GM15510 (cell line): ENCODE results near the gene CLRN3.

ENCODE experiments used
- POLR2A ChIP-seq: IDR thresholded peaks from 3 replicates; pipeline ENCODE4 v1.6.1; 2011; ENCODE audit warnings: borderline replicate concordance; ENCODE audit not compliant: insufficient read length; ENCODE audit errors: extremely low read depth

Gene CLRN3

DNA sequence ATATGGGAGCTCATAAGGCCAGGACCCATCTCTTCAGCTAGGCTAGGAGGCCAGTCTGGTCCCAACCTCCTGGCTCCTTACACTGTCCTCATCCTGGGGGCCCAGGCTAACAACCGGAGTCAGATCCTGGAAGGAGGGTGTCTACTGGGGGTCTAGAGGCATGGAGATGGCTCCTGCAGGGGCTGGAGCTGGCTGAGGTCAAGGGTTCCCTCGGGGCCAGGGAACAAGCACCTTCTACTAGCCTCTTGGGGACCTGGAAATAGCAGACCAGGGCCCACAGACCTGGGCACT is 37.2 kb downstream of the CLRN3 start:
- TF ChIP-seq POLR2A = no peak

DNA sequence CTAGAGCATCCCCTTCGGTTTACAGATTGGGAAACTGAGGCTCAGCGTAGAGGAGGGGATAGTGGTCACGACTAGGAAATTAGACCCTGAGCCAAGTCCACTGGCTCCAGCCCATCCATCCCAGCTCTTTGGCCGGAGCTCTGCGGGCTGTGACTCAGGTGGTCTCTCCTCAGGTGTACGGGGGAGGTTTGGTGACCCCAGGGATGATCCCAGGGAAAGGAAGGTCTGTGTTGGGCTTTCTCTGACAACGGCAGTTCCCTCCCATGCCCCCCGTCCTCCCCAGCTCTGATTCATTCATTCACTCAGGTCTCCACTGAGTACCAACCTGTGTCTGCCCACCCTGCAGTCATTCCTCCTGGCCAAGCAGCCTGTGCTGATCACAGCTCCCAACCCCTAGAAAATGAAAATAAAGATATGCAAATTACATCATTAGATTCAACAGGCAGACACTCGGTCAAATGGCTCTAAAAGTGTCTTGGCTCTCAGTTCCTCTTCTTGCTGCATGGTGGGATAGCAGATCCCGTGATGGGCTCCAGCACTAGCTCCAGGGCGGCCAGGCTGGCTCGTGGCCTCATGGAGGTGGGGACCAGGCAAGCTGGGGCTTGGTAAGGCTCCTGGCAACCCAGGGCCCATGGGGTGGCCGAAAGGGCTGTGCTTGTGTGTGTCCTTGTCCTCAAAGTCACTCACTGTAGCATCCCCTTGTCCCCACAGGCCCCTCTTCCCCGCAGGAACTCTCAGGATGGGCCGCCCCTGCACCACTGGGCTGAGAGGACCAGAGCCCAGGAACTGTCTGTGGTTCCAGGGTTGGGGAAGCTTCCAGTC is 37.8 kb downstream of the CLRN3 start:
- TF ChIP-seq POLR2A = no peak

DNA sequence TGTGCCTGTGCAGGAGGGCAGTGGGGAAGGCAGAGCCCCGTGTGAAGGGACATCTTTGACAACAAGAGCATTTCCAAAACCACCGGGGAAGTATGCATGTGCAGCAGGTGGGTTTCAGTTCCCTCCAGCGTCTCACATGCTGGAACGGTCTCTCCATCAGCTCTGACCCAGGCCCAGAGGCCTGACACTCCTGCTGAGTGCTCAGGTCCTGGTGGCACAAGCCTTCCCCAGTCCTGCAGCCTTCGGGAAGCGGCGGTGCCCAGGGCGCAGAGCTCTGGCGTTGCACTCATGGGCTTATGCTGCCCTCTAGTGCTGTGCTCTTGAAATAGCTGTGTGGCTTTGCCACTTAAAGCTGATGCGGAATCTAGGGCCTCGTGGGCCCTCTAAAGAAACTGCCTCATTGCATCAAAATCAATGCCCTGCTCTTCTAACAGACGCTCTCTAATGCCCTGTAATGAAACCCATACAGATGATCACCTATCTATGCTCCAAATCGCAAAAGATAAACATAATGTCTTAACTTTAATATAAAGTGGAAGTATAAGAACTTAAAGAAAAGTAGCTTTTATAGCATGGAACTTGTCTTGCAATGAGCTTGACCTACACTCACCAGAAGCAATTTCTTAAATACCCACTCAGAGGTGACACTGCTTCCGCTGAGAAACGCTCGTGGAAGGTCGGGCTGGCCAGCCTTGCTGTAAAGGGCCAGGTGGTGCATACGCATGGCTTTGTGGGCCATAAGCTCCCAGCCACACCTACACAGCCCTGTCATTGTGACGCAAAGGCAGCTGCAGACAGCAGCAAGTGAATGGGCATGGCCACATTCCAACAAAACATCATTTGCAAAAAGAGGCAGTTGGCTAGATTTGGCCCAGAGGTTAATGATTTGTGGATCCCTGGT is 38.6 kb downstream of the CLRN3 start:
- no peak for TF ChIP-seq POLR2A

DNA sequence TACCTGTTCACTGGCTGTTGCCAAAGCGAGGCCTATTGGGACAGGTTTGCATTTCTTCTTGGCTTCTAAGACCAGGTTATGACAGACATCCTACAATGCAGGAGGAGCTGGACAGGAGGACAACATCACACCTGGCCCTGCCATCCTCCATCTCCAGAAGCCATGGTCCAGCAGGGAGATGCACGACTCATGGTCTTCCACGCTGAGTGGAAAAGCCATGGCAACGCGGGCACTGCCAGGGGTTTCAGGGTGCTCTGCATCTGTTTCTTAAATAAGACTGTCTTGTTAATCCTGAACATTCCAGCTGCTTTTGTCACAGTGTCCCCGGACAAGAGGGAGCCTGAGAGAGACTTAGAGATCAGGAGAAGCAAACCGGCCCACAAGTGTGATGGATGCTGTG is 40.3 kb downstream of the CLRN3 start:
- no peak for TF ChIP-seq POLR2A

DNA sequence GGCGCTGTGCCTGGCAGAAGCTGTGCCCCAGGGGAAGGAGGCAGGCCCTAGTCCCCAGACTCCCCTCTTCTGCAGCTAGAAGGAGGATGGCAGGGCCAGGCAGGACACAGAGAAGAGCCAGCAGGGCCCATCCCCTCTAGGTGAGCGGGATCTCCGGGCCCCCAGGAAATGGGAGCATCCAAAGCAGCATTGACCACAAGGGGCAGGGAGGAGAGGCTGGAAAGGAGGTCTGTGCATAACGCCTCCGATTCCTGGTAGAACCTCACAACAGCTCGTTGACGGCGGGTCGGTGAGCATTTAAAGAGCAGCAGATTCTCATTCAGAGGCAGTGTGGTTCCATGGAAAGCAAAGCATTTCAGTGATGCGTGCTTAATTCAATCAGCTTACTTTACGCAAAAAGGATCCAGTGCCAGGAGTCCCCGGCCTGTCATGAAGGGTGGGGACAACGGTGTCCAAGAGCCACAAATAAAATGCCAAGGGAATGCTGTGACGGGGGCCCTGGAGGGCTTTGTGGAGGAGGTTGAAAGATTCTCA is 41.0 kb downstream of the CLRN3 start:
- TF ChIP-seq POLR2A = no peak

DNA sequence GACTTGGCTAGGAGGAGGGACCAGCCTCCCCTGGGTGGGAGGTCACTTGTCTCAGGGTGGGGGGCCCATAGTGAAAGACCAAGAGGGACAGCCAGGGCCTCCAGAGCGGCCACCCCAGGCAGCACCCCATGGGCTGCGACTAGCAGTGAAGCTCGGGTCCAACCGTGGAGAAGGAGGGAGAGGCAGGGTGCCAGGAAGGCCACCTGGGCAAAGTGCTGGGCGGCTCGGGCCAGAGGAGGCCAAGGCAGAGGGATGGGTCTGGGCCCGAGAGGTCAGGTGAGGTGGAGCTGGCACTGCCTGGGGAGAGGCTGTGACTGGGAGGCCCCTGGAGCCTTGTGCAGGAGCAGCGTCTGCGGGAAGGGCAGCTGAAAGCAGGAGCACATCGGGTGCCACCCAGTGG is 41.8 kb downstream of the CLRN3 start:
- no peak for TF ChIP-seq POLR2A

DNA sequence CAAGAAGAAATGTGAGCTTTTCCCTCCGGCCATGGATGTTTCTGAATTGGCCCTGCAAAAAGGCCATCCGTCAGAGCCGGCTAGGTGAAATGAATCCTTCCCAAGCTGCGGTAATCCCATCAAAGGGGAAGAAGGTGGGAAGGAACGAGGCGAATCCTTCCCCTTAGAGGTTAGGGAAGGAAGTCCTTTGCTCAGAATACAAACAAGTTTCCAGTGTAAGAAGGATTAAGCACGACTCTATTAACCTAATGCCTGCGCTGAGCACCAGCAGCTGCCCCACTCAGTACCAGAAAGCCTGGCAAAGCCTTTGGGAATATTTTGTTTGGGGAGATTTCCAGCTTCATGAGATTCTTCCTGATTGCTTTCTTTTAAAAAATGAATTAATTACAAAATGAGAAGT is 42.8 kb downstream of the CLRN3 start:
- no peak for TF ChIP-seq POLR2A

DNA sequence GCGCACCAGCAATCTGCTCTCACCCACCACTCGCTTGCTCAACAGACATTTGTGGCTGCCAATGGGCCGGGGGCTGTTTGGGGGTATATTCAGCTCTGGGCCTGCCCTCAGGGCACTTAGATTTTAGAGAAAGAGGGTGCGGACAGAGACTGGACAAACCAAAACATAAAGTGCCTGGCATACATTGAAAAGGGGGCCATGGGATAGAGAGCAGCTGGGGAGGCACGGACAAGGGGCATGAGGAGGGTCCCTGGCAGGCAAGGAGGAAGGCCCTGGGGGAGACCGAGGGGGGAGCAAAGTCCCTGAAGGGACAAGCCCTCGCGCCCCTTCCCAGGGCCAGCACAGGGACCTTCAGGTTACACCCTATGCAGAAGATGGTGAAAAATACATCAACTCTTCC is 43.5 kb downstream of the CLRN3 start:
- no peak for TF ChIP-seq POLR2A

DNA sequence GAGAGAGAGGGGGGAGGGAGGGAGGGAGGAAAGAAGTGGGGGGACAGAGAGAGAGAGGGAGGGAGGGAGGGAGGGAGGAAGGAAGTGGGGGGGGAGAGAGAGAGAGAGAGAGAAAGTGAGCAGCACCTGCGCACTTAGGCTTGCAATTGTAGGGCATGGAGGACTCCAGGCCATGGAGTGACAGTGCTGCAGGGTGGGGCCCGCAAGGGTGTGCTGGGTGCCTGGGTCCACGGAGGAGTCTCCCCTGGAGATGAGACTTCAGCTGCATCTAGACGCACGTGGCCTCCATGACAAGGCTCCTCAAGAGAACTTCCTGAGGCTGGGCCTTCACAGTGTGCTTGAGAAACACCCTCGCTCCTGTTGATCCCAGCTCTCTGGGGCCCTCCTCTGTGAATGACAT is 44.5 kb downstream of the CLRN3 start:
- no peak for TF ChIP-seq POLR2A

DNA sequence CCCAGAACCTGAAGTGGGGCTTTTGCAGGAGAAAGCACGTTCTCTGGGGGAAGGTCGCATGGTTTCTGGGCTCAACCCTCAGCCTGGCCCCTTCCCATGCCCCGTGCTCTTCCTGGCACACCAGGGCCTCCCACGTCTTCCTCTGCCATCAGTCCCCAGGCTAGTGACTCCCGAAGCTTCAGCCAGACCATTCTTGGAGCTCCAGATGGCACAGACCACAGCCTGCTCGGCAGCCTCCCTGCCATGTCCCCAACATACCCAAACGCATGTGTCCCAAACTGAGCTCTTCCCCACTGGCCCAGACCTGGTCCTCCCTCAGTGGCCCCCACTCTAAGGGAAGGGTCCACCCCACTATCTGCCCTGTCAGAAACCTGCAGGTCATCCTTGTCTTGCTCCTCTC is 47.0 kb downstream of the CLRN3 start:
- TF ChIP-seq POLR2A = no peak

DNA sequence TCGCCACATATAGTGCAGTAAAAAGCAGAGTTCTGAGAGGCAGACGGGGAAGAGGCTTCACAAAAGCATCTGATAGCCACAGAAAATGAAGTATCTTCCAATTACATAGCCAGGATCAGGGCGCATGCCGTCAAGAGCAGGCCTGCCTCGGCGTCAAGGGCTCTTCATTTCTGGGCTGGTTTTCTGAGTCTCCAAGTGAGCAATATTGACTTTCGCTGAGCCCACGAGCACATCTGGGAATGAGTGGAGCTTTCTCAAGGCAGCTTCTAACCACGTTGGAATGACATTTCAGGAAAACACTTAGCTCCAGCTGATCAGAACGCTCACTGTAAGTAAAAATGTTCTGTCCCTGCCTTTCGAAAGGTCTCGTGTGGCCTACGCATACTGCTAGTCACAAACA is 51.9 kb downstream of the CLRN3 start:
- no peak for TF ChIP-seq POLR2A

DNA sequence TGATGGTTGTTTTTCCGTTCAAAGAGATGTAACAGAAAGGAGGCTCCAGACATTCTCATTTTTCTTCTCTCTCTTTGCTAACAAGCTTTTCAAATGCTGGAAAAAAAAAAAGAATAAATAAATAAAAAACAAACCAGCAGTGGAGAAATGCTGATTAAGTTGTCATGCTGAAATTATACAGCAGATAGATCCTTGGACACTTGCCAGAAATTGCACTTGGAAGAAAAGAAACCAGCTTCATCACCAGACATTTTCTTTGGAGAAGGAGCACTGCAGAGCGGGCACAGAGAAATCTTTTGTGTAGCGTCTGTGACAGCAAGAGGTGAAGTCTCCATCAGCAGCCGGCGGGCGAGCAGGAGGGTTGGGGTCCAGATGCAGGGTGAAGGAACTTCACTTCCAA is 55.8 kb downstream of the CLRN3 start:
- TF ChIP-seq POLR2A = no peak

DNA sequence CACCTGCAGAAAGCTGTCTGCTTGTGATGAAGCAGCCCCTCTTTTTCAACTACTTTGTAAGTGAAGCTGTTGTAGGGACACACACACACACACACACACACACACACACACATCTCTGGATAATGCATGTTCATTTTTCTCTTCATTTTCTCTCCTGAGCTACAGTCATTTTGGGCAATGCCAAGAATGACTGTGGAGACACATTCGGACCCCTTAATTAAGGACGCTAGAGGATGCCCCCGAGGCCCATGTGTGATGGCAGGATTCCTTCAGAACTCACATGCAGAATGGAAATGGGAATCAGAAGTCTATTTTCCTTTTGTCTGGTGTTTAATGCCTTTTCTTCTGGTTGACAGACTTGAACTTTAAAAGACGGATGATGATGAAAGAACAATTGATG is 56.6 kb downstream of the CLRN3 start:
- TF ChIP-seq POLR2A = no peak

DNA sequence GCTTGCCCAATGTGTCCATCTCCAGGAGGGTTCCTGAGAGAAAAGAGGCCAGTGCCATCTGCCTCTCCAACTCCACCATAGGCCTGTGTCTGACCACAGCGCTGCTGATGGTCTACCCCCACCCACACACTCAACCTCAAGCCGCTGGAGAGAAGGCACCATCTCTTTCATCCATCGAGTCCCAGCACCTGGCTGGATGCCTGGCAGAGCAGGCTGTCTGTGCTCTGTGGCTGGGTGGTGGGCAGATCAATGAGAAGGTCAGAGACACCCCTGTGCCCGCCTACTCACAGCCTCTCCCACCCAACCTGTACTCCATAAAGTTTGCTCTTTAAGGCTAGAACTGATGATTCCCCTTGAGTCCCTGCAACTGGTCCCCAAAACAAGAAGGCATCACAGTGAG is 58.0 kb downstream of the CLRN3 start:
- no peak for TF ChIP-seq POLR2A

DNA sequence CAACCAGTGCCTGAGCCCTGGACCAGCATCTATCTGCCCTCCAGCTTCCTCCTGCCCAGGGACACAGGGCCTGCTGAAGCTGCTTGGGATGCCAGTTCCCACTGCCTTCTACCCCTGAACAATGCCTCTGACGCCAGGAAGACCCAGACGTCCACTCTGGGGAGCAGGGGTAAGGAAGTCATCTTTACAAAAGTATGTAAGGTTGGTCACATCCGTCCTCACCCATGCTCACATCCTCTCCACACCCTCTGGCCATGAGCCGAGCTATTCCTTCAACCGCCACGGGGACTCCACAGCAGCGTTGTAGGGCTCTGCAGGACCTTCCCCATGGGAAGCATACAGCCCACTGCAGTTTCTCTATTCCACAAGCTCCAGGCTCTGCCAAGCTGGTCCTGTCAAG is 58.5 kb downstream of the CLRN3 start:
- no peak for TF ChIP-seq POLR2A

DNA sequence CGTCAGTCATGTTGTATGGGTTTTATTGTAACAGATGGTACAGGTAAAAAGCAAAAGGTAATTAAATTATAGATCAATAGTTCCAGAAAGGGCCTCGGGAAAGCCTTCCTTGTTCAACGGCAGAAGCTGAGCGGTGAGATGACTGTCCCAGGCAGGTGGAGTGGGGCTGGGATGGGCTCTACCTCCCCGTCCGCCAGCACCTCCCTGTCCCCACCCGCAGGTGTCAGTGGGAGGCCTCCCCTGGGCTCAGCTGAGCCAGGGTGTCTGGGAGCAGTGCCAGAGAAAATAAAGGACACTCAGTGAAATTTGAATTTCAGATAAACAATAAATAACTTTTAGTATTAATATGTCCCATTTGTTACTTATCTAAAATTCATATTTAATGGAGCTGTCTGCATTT is 58.9 kb downstream of the CLRN3 start:
- TF ChIP-seq POLR2A = no peak
